ENCODE results near the gene LAMB1. TPM values are rescaled to one million over a fixed set of nuclear protein-coding genes. Genes with fewer than 3 reads are reported as not detected.

LAMB1 gene
- total RNA-seq, 6 experiments from 2014 or later = 112 to 134 (median 123) TPM

- H3K36me3 Mint-ChIP-seq (ENCODE audit: low read depth) = no peaks in the 10 kb centered on the region
- no peak overlapping the region for H3K27ac Mint-ChIP-seq
- peaks cover 53% of the 10 kb centered on the region for H3K4me1 Mint-ChIP-seq (ENCODE audit: low read depth)
- no peak for TF ChIP-seq CTCF (IDR thresholded peaks at IDR 0.05)
- no peak for DNase-seq
- no peaks in the 10 kb centered on the region for H3K9me3 Mint-ChIP-seq
- no peak overlapping the region for H3K4me3 Mint-ChIP-seq
- H3K27me3 Mint-ChIP-seq (ENCODE audit: insufficient read depth) = no peaks in the 10 kb centered on the region; the same call in 1 of the 2 replicates
These were observed 9.8 kb upstream of the LAMB1 start for GRCh38 chr7:108012499-108013430.

DNA sequence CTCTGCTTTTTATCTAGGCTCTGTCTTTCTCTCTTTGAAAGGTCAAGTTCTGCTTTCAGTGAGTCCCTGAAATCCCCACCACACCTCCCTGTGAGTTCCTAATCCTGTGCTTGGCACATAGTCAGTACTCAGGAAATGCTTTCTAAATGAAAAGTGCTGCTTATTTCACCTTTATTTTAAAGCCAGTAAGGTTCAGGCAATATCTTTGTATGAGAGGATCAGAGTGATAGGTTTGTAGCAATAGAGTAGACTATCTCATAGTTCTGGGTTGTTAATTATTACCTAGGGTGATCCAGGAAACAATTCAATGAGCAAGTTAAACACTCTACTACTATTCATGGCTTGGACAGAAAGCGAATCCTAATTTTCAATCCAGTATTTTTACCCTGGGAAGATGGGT is 7.4 kb upstream of the LAMB1 start:
- Mint-ChIP-seq H3K36me3 (ENCODE audit: low read depth) (no peaks in the 10 kb centered on the region), H3K4me3 (no peak overlapping the region), H3K27me3 (ENCODE audit: insufficient read depth) (no peaks in the 10 kb centered on the region; the same call in none of the 2 replicates), H3K27ac (no peak overlapping the region), H3K4me1 (ENCODE audit: low read depth) (peaks cover 30% of the 10 kb centered on the region), H3K9me3 (no peaks in the 10 kb centered on the region)
- TF ChIP-seq CTCF (IDR thresholded peaks at IDR 0.05) = no peak
- DNase-seq = no peak

DNA sequence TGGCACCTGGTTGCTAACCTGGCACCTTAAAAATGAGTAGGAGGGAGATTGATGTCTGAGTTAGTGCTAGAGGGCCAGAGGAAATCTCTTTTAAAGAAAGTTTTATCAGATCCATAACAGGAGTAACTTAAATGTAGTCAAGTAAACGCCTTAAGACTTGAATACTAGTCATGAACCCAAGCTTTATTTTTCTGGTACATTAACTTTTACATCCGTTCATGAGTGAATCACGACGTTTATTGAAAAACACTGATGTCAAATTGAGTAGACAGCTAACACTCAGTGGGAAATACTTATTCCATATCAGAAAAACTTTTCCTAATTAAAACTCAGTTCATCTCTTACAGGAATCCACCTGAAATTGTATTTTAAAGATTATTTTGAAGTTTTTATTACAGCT is 6.9 kb upstream of the LAMB1 start:
- DNase-seq = no peak
- peaks cover 29% of the 10 kb centered on the region for H3K4me1 Mint-ChIP-seq (ENCODE audit: low read depth)
- no peak for TF ChIP-seq CTCF (IDR thresholded peaks at IDR 0.05)
- no peak overlapping the region for H3K4me3 Mint-ChIP-seq
- H3K9me3 Mint-ChIP-seq = no peaks in the 10 kb centered on the region
- no peaks in the 10 kb centered on the region for H3K36me3 Mint-ChIP-seq (ENCODE audit: low read depth)
- H3K27me3 Mint-ChIP-seq (ENCODE audit: insufficient read depth) = peaks cover 3% of the 10 kb centered on the region
- no peak overlapping the region for H3K27ac Mint-ChIP-seq

- H3K4me3 Mint-ChIP-seq = no peak overlapping the region
- peaks cover 29% of the 10 kb centered on the region for H3K4me1 Mint-ChIP-seq (ENCODE audit: low read depth)
- no peak overlapping the region for H3K27ac Mint-ChIP-seq
- no peaks in the 10 kb centered on the region for H3K9me3 Mint-ChIP-seq
- no peak for DNase-seq
- H3K27me3 Mint-ChIP-seq (ENCODE audit: insufficient read depth) = peaks cover 6% of the 10 kb centered on the region
- no peak for TF ChIP-seq CTCF (IDR thresholded peaks at IDR 0.05)
- no peaks in the 10 kb centered on the region for H3K36me3 Mint-ChIP-seq (ENCODE audit: low read depth)
These were observed 5.9 kb upstream of the LAMB1 start for GRCh38 chr7:108008827-108009226.

DNA sequence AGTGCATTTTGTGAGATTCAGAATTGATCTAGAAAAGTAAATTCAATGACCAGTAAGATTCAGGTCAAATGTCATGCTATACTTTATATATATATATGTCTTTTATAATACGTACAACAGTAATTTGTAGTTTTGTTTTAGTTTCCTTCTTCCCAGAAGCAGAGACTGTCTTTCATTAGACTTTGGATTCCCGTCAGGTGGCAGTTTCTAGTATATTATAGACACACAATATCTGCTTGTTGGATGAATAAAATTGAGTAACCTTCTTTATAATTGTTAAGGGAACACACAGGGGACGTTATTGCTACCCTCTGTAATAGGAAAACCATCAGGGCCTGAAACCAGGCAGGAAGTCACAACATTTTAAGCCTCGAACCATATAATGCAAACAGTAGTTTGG is 5.3 kb upstream of the LAMB1 start:
- no peak for TF ChIP-seq CTCF (IDR thresholded peaks at IDR 0.05)
- H3K9me3 Mint-ChIP-seq = no peaks in the 10 kb centered on the region
- no peak overlapping the region for H3K27ac Mint-ChIP-seq
- H3K27me3 Mint-ChIP-seq (ENCODE audit: insufficient read depth) = peaks cover 8% of the 10 kb centered on the region
- no peaks in the 10 kb centered on the region for H3K36me3 Mint-ChIP-seq (ENCODE audit: low read depth)
- no peak for DNase-seq
- no peak overlapping the region for H3K4me3 Mint-ChIP-seq
- peaks cover 26% of the 10 kb centered on the region for H3K4me1 Mint-ChIP-seq (ENCODE audit: low read depth)

All from HFFc6 (cell line).